Measurements from ENCODE around the gene LOXHD1. TPM values are rescaled to one million over a fixed set of nuclear protein-coding genes. Genes with fewer than 3 reads are reported as not detected.

The LOXHD1 gene
- total and polyA plus RNA-seq, 4 experiments from 2014 or later: not detected

DNA sequence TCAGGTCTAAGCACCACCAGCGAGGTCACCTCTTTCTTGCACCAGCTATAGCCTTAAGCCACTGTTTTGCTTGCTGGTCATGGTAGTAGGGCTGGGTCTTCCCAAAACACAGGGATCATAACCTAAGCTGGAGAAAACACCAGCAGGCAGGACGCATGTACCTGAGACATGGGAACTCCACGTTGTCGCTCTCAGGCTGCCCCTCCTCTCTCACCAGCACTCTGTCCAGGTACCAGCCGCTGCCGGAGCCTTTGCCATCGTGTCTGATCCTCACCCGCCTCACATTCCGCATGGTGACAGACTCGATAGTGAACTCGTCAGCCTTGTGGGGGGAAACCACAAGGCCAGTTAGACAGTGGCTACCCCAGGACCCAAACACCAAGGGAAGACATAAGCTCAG is 79.5 kb downstream of the LOXHD1 start:
- no peaks in the 10 kb centered on the region for H3K27me3 ChIP-seq (ENCODE audit: insufficient read depth, low read length)
- intact Hi-C loops (cut with micrococcal nuclease): no loop called here
- H3K36me3 ChIP-seq (ENCODE audit: insufficient read depth, low read length): no peaks in the 10 kb centered on the region
- Mint-ChIP-seq H3K27me3 (peaks cover 6 to 16% of the 10 kb centered on the region in 2 donors), H3K36me3 (no peaks in the 10 kb centered on the region), H3K9me3 (peaks cover 8 to 34% (median 22%) of the 10 kb centered on the region in 8 donors), H3K27ac (no peak overlapping the region), H3K4me3 (no peak overlapping the region), H3K4me1 (no peaks in the 10 kb centered on the region)
- POLR2A ChIA-PET (ENCODE audit: partially characterized antibody): no interaction called here
- H3K4me3 ChIP-seq (ENCODE audit: low read length in 2 of 2): no peak overlapping the region
- H3K27ac ChIP-seq (ENCODE audit: low read depth, low read length): no peak overlapping the region
- no peaks in the 10 kb centered on the region for H3K4me1 ChIP-seq (ENCODE audit: insufficient read depth, low read length)
- H3K9me3 ChIP-seq (ENCODE audit: control insufficient read depth in 1 of 2, low read length in 2 of 2): peaks cover 0 to 6% of the 10 kb centered on the region in 2 donors
- no peak for DNase-seq
- CTCF ChIA-PET (ENCODE audit: partially characterized antibody): no interaction called here

DNA sequence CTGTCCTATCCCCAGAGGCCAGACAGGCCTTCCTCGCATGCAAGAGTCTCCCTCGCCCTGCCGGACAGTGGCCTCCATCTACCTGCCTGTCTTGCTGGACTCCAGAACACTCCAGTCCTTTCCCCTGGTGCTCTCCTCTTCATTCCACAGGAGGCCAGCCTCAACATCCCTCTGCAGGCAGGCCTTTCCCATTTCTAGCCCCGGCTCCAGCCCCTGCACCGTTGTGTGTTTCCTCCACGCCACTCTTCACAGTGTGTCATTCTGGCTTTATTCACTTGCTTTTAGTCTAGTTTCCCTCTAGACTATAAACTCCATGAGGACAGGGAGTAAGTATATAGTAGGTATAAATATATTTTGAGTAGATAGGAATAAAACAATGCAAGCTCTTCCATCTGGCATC is 81.2 kb downstream of the LOXHD1 start:
- Histone ChIP-seq H3K27me3 (ENCODE audit: insufficient read depth, low read length) (no peaks in the 10 kb centered on the region), H3K4me1 (ENCODE audit: insufficient read depth, low read length) (no peaks in the 10 kb centered on the region), H3K9me3 (ENCODE audit: control insufficient read depth in 1 of 2, low read length in 2 of 2) (no peaks in the 10 kb centered on the region), H3K27ac (ENCODE audit: low read depth, low read length) (no peak overlapping the region), H3K4me3 (ENCODE audit: low read length in 2 of 2) (no peak overlapping the region), H3K36me3 (ENCODE audit: insufficient read depth, low read length) (no peaks in the 10 kb centered on the region)
- H3K27ac Mint-ChIP-seq: no peak overlapping the region
- no peak overlapping the region for H3K4me3 Mint-ChIP-seq
- H3K9me3 Mint-ChIP-seq: peaks cover 4 to 21% (median 11%) of the 10 kb centered on the region in 8 donors
- intact Hi-C loops (cut with micrococcal nuclease): no loop called here
- peaks cover 7 to 12% of the 10 kb centered on the region in 2 donors for H3K27me3 Mint-ChIP-seq
- H3K4me1 Mint-ChIP-seq: no peaks in the 10 kb centered on the region
- CTCF ChIA-PET (ENCODE audit: partially characterized antibody): no interaction called here
- no peak for DNase-seq
- H3K36me3 Mint-ChIP-seq: no peaks in the 10 kb centered on the region
- POLR2A ChIA-PET (ENCODE audit: partially characterized antibody): no interaction called here

DNA sequence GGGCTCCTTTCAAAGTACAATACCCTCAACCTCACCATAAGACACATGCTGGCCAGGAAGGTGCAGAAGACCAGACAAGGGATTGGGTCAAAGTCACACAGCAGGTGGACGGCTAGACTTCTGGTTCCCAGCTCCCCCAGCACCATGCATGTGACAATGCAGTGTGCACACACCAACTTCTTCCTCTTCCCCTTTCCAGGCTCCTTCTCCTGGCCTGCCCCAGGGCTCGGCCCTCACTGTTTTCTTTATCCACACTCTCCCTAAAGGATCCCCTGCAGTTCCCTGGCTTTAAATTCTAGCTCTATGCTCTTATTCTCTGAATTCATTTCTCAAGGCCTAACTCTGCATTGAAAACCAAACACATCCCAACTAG is 82.3 kb downstream of the LOXHD1 start:
- H3K27ac ChIP-seq (ENCODE audit: low read depth, low read length): no peak overlapping the region
- POLR2A ChIA-PET (ENCODE audit: partially characterized antibody): no interaction called here
- Mint-ChIP-seq H3K27ac (no peak overlapping the region), H3K4me1 (no peaks in the 10 kb centered on the region), H3K27me3 (peaks cover 7 to 12% of the 10 kb centered on the region in 2 donors), H3K4me3 (no peak overlapping the region), H3K9me3 (peaks cover 0 to 10% (median 4%) of the 10 kb centered on the region in 8 donors), H3K36me3 (no peaks in the 10 kb centered on the region)
- H3K27me3 ChIP-seq (ENCODE audit: insufficient read depth, low read length): no peaks in the 10 kb centered on the region
- CTCF ChIA-PET (ENCODE audit: partially characterized antibody): no interaction called here
- intact Hi-C loops (cut with micrococcal nuclease): no loop called here
- DNase-seq: no peak
- H3K4me1 ChIP-seq (ENCODE audit: insufficient read depth, low read length): no peaks in the 10 kb centered on the region
- no peak overlapping the region for H3K4me3 ChIP-seq (ENCODE audit: low read length in 2 of 2)
- no peaks in the 10 kb centered on the region for H3K36me3 ChIP-seq (ENCODE audit: insufficient read depth, low read length)
- no peaks in the 10 kb centered on the region for H3K9me3 ChIP-seq (ENCODE audit: control insufficient read depth in 1 of 2, low read length in 2 of 2)

DNA sequence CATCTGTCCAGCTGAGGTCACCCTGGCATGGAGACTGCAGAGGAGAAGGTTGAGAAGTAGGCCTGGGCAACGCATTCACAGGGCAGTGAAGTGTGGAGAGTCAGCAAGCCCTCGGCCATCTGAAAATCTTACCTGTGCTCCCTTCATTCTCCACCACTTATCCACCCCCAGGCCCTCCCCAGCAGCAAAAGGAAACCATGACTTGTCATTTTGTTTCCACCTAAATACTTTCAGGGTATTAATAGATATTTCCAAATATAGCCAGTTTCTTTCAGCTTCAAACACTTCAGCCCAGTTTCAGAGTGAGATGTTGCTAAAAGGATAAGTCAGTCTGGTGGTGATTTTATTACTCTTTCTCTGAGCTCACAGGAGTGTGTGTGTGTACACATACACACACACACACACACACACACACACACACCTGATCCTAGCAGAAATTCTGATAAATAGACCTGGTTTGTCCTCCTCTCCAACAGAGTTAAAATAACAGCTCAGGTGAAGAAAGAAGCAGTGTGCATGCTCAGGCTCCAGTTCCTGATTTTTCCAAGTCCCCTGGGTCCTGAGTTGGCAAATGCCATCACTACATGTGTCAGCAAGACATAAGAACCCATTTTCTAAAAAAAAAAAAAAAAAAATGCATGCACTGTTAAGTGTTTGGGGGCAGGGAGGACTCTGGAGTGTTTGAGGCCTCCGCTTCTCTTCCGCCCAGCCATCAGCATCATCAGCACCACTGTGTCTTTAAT is 82.8 kb downstream of the LOXHD1 start:
- H3K4me3 Mint-ChIP-seq: no peak overlapping the region
- peaks cover 0 to 7% (median 0%) of the 10 kb centered on the region in 8 donors for H3K9me3 Mint-ChIP-seq
- H3K4me1 Mint-ChIP-seq: no peaks in the 10 kb centered on the region
- H3K36me3 ChIP-seq (ENCODE audit: insufficient read depth, low read length): no peaks in the 10 kb centered on the region
- intact Hi-C loops (cut with micrococcal nuclease): no loop called here
- DNase-seq: no peak
- H3K27me3 Mint-ChIP-seq: peaks cover 6 to 12% of the 10 kb centered on the region in 2 donors
- no peaks in the 10 kb centered on the region for H3K36me3 Mint-ChIP-seq
- no peaks in the 10 kb centered on the region for H3K9me3 ChIP-seq (ENCODE audit: control insufficient read depth in 1 of 2, low read length in 2 of 2)
- ChIA-PET POLR2A (ENCODE audit: partially characterized antibody) (no interaction called here), CTCF (ENCODE audit: partially characterized antibody) (no interaction called here)
- no peaks in the 10 kb centered on the region for H3K4me1 ChIP-seq (ENCODE audit: insufficient read depth, low read length)
- H3K27ac ChIP-seq (ENCODE audit: low read depth, low read length): no peak overlapping the region
- H3K27me3 ChIP-seq (ENCODE audit: insufficient read depth, low read length): no peaks in the 10 kb centered on the region
- no peak overlapping the region for H3K4me3 ChIP-seq (ENCODE audit: low read length in 2 of 2)
- H3K27ac Mint-ChIP-seq: no peak overlapping the region

DNA sequence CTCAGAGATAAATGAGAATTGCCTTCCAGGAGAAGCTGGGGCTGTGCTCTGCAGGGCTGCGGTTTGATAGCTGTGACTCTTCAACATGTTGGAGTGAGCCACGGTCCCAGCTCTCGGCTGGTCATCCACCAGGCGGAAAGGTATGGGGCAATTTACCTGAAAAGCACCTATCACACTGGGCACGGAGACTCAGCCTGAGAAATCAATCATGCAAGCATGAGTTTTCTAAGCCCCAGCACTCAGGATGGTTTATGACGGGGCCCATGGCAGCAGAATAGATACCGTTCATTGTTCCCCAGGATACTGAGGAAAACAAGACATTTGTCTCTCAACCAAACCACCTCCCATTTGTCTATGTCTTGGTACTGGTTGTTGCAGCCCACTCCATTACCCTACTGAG is 83.9 kb downstream of the LOXHD1 start:
- H3K27ac Mint-ChIP-seq: no peak overlapping the region
- ChIA-PET CTCF (ENCODE audit: partially characterized antibody) (interaction anchor here (0.6 kb wide), 1 partner anchor 71 kb away, joined by 3 read pairs; no protein-coding TSS in a partner anchor), POLR2A (ENCODE audit: partially characterized antibody) (no interaction called here)
- H3K9me3 ChIP-seq (ENCODE audit: control insufficient read depth in 1 of 2, low read length in 2 of 2): no peaks in the 10 kb centered on the region
- no peaks in the 10 kb centered on the region for H3K4me1 ChIP-seq (ENCODE audit: insufficient read depth, low read length)
- no peaks in the 10 kb centered on the region for H3K36me3 Mint-ChIP-seq
- intact Hi-C loops (cut with micrococcal nuclease): no loop called here
- H3K4me3 ChIP-seq (ENCODE audit: low read length in 2 of 2): no peak overlapping the region
- no peak overlapping the region for H3K27ac ChIP-seq (ENCODE audit: low read depth, low read length)
- no peak overlapping the region for H3K4me3 Mint-ChIP-seq
- no peak for DNase-seq
- no peaks in the 10 kb centered on the region for H3K27me3 ChIP-seq (ENCODE audit: insufficient read depth, low read length)
- H3K27me3 Mint-ChIP-seq: peaks cover 4 to 10% of the 10 kb centered on the region in 2 donors
- H3K36me3 ChIP-seq (ENCODE audit: insufficient read depth, low read length): no peaks in the 10 kb centered on the region
- peaks cover 0 to 3% (median 0%) of the 10 kb centered on the region in 8 donors for H3K9me3 Mint-ChIP-seq
- H3K4me1 Mint-ChIP-seq: no peaks in the 10 kb centered on the region

DNA sequence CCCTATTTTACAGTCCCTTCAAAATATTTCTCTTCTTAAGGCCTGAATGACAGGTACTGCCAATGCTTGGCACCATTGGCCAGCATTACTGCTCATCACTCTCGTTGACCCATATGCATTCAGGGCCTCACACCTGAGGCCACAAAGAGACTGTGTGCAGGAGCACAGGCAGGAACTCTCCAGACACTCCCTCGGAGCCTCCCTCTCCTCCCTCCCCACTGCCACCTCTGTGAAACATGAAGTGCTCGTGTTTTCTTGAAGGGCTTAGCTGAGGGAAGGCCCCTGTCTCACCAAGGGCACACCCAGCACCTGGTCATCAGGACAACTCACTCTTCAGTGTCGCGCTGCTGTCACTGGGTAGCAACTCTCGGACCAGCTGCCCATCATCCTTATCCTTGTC is 85.3 kb downstream of the LOXHD1 start:
- Mint-ChIP-seq H3K4me3 (no peak overlapping the region), H3K27me3 (peaks cover 1 to 4% of the 10 kb centered on the region in 2 donors), H3K9me3 (peaks cover 0 to 3% (median 0%) of the 10 kb centered on the region in 8 donors), H3K36me3 (no peaks in the 10 kb centered on the region), H3K27ac (no peak overlapping the region), H3K4me1 (no peaks in the 10 kb centered on the region)
- Histone ChIP-seq H3K27ac (ENCODE audit: low read depth, low read length) (no peak overlapping the region), H3K4me1 (ENCODE audit: insufficient read depth, low read length) (no peaks in the 10 kb centered on the region), H3K36me3 (ENCODE audit: insufficient read depth, low read length) (no peaks in the 10 kb centered on the region), H3K4me3 (ENCODE audit: low read length in 2 of 2) (no peak overlapping the region), H3K27me3 (ENCODE audit: insufficient read depth, low read length) (no peaks in the 10 kb centered on the region), H3K9me3 (ENCODE audit: control insufficient read depth in 1 of 2, low read length in 2 of 2) (no peaks in the 10 kb centered on the region)
- no peak for DNase-seq
- CTCF ChIA-PET (ENCODE audit: partially characterized antibody): interaction anchor here (1.1 kb wide), 1 partner anchor 86 kb away, joined by 4 read pairs; no protein-coding TSS in a partner anchor
- POLR2A ChIA-PET (ENCODE audit: partially characterized antibody): no interaction called here
- intact Hi-C loops (cut with micrococcal nuclease): no loop called here

DNA sequence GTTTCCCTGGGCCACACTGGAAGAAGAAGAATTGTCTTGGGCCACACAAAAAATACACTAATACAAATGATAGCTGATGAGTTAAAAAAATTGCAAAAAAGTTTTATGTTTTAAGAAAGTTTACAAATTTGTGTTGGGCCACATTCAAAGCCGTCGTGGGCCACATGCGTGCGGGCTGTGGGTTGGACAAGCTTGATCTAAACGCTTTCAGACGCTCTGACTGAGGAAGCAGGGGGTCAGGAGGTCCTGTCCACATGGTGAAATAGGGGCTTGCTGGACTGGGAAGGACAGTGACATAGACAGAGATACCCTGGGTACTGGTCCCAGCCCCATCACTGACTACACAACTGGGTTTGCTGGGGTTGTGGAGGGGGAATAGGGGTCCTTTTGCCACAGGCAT is 86.4 kb downstream of the LOXHD1 start:
- no peak for DNase-seq
- H3K9me3 ChIP-seq (ENCODE audit: control insufficient read depth in 1 of 2, low read length in 2 of 2): no peaks in the 10 kb centered on the region
- intact Hi-C loops (cut with micrococcal nuclease): no loop called here
- no peaks in the 10 kb centered on the region for H3K36me3 ChIP-seq (ENCODE audit: insufficient read depth, low read length)
- H3K4me3 ChIP-seq (ENCODE audit: low read length in 2 of 2): no peak overlapping the region
- no peaks in the 10 kb centered on the region for H3K27me3 ChIP-seq (ENCODE audit: insufficient read depth, low read length)
- no peaks in the 10 kb centered on the region for H3K4me1 Mint-ChIP-seq
- POLR2A ChIA-PET (ENCODE audit: partially characterized antibody): no interaction called here
- no peaks in the 10 kb centered on the region for H3K4me1 ChIP-seq (ENCODE audit: insufficient read depth, low read length)
- no peaks in the 10 kb centered on the region for H3K36me3 Mint-ChIP-seq
- H3K27ac Mint-ChIP-seq: no peak overlapping the region
- no peak overlapping the region for H3K27ac ChIP-seq (ENCODE audit: low read depth, low read length)
- no peaks in the 10 kb centered on the region for H3K9me3 Mint-ChIP-seq
- CTCF ChIA-PET (ENCODE audit: partially characterized antibody): interaction anchor here (1.1 kb wide), 1 partner anchor 87 kb away, joined by 4 read pairs; no protein-coding TSS in a partner anchor
- peaks cover 1 to 2% of the 10 kb centered on the region in 2 donors for H3K27me3 Mint-ChIP-seq
- H3K4me3 Mint-ChIP-seq: no peak overlapping the region

Measured in CD4-positive, alpha-beta memory T cell (primary cell).